Measurements from ENCODE around the gene RNF145. TPM values are rescaled to one million over a fixed set of nuclear protein-coding genes. Genes with fewer than 3 reads are reported as not detected.

RNF145 gene
- total and polyA plus RNA-seq, 10 of the 15 experiments (the other 5 are each of a cell fraction or from before 2014, with no cell fraction given): 9.7 to 58.1 (median 38.2) TPM

- ChIA-PET CTCF (no interaction called here), SMC1A (ENCODE audit: uncharacterized antibody, unreplicated experiment) (interaction anchor here (0.7 to 5.4 kb wide), 4 partner anchors 10 to 723 kb away, joined by 3 to 42 read pairs (median 14); no protein-coding TSS in a partner anchor), RAD21 (ENCODE audit: unreplicated experiment) (interaction anchor here (0.5 kb wide), 1 partner anchor 762 kb away, joined by 4 read pairs; no protein-coding TSS in a partner anchor), POLR2A (interaction anchor here (0.7 to 4.5 kb wide), 3 partner anchors 10 to 21 kb away, joined by 3 to 24 read pairs (median 3); no protein-coding TSS in a partner anchor)
- no peak overlapping the region for H3K4me3 ChIP-seq
- no peak overlapping the region for H2AFZ ChIP-seq (ENCODE audit: control insufficient read depth, low read depth, low read length)
- no peak overlapping the region for H3K27ac ChIP-seq (ENCODE audit: control insufficient read depth, insufficient read depth)
- ATAC-seq (no peak), DNase-seq (ENCODE audit: low read depth, low spot score) (no peak), FAIRE-seq (no peak)
- 94% methylated on average over 2 of the region's 2 CpGs for WGBS (ENCODE audit: insufficient coverage, insufficient replicate concordance, low lambda C conversion rate, missing lambda C conversion rate)
- no peaks in the 10 kb centered on the region for H3K27me3 ChIP-seq (replicated peaks in 1 of 2; ENCODE audit: control insufficient read depth in 2 of 2, insufficient read depth in 2 of 2, low read length in 1 of 2)
- BruUV-seq (replicated peaks): no TSS peak
- H4K20me1 ChIP-seq (ENCODE audit: control insufficient read depth, insufficient read depth): no peaks in the 10 kb centered on the region
- no peak overlapping the region for H3K9ac ChIP-seq (ENCODE audit: control insufficient read depth, insufficient read depth, low read length)
- H3K4me2 ChIP-seq (ENCODE audit: control insufficient read depth, insufficient read depth): no peak overlapping the region
- H3K79me2 ChIP-seq (ENCODE audit: control insufficient read depth, insufficient read depth, low read length): peaks cover 70% of the 10 kb centered on the region
- H3K9me3 ChIP-seq (replicated peaks; ENCODE audit: control insufficient read depth, insufficient read depth, low read length): no peaks in the 10 kb centered on the region
- intact Hi-C loops (cut with micrococcal nuclease; ENCODE audit: unreplicated experiment) (no loop called here), in situ Hi-C loops (cut with MboI) (no loop called here)
- H3K36me3 ChIP-seq (ENCODE audit: control insufficient read depth in 2 of 2, insufficient read depth in 2 of 2, low read length in 1 of 2): peaks cover 0 to 22% of the 10 kb centered on the region in 2 experiments; a peak in 2 of 4 replicates
- peaks cover 24% of the 10 kb centered on the region for H3K4me1 ChIP-seq (ENCODE audit: control insufficient read depth, insufficient read depth, low read length)
- no peak for TF ChIP-seq POLR2A (IDR thresholded peaks at IDR 0.05; ENCODE audit: low read depth, low read length)
- TF ChIP-seq ZNF592 (IDR thresholded peaks at IDR 0.05): no peak
- TF ChIP-seq BCL11A (IDR thresholded peaks at IDR 0.05; ENCODE audit: low read depth, low read length): no peak
- no peak for TF ChIP-seq TARDBP (IDR thresholded peaks at IDR 0.05; ENCODE audit: borderline replicate concordance)
- TF ChIP-seq GABPA (IDR thresholded peaks at IDR 0.05; ENCODE audit: low read depth): no peak
- TF ChIP-seq MAX (IDR thresholded peaks at IDR 0.05; ENCODE audit: low read depth, low read length): no peak
- TF ChIP-seq NFIC (IDR thresholded peaks at IDR 0.05; ENCODE audit: low read depth, low read length): no peak
- no peak for TF ChIP-seq CREB1 (IDR thresholded peaks at IDR 0.05; ENCODE audit: low read depth)
- no peak for TF ChIP-seq RB1 (IDR thresholded peaks at IDR 0.05; ENCODE audit: borderline replicate concordance)
- no peak for TF ChIP-seq SUZ12 (IDR thresholded peaks at IDR 0.05; ENCODE audit: unreplicated experiment)
- no peak for TF ChIP-seq ZNF217 (IDR thresholded peaks at IDR 0.05)
- no peak for TF ChIP-seq TCF7 (IDR thresholded peaks at IDR 0.05; ENCODE audit: borderline replicate concordance)
- TF ChIP-seq SREBF2 (IDR thresholded peaks at IDR 0.05; ENCODE audit: low read length): no peak
- no peak for TF ChIP-seq E4F1 (IDR thresholded peaks at IDR 0.05; ENCODE audit: borderline replicate concordance, partially characterized antibody)
- TF ChIP-seq SREBF1 (IDR thresholded peaks at IDR 0.05; ENCODE audit: low read length): no peak
- TF ChIP-seq ZSCAN29 (IDR thresholded peaks at IDR 0.05): no peak
- TF ChIP-seq RELA (IDR thresholded peaks at IDR 0.05; ENCODE audit: borderline replicate concordance, partially characterized antibody): no peak
- no peak for TF ChIP-seq SIX5 (IDR thresholded peaks at IDR 0.05; ENCODE audit: low read depth, low read length, severe bottlenecking)
Measured at GRCh38 chr5:159195775-159196174, 13.6 kb downstream of the RNF145 start.
